ENCODE measurements around the gene SLC39A7.

DNA sequence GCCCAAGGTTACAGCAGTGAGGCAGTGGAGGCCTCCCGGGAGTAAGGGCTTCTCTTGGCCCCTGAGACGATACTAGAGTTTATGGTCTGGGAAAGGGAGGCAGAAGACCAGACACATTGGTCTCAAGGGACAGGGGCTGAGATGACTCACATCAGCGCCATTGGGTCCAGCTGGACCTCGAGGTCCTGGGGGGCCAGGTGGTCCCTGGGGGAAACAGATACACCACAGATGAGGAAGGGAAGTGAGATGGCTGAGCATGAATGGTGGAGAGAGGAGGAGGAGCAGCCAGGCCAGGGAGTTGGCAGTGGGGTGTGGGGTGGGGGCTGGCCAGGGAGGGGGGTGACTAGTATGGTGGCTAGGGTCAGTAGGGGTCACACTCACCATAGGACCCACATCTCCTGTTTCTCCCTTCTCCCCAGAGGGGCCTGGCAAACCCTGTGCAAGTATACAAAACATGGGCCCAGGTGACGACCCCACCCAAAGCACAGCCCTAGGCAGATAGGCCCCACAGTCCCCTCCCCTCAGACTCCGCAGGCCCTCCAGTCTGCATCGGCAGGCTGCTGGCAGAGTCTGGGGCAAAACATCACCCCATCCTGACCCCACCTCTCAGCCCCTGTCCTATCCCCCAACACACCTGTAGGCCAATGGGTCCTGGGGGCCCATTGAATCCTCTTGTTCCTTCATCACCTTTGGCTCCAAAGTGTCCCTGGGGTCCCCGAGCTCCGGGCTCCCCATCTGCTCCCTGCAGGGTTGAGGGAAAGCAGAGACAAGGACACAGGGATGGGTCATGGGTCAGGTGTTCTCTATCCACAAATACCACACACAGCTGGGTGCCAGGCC is 30.3 kb upstream of the SLC39A7 start:
- TF ChIP-seq, protein P1, sequence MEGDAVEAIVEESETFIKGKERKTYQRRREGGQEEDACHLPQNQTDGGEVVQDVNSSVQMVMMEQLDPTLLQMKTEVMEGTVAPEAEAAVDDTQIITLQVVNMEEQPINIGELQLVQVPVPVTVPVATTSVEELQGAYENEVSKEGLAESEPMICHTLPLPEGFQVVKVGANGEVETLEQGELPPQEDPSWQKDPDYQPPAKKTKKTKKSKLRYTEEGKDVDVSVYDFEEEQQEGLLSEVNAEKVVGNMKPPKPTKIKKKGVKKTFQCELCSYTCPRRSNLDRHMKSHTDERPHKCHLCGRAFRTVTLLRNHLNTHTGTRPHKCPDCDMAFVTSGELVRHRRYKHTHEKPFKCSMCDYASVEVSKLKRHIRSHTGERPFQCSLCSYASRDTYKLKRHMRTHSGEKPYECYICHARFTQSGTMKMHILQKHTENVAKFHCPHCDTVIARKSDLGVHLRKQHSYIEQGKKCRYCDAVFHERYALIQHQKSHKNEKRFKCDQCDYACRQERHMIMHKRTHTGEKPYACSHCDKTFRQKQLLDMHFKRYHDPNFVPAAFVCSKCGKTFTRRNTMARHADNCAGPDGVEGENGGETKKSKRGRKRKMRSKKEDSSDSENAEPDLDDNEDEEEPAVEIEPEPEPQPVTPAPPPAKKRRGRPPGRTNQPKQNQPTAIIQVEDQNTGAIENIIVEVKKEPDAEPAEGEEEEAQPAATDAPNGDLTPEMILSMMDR (conservative IDR thresholded peaks at IDR 0.05; ENCODE audit: low read length), result no peak
- TF ChIP-seq EZH2phosphoT487 (IDR thresholded peaks at IDR 0.05; ENCODE audit: borderline replicate concordance), result no peak

Data from Loucy (cell line).